GM19025 (cell line): ENCODE data around the gene SEMA4C.
A peak's percentile ranks its signal among the peaks of the same experiment; 100 is the strongest.

ENCODE experiments used
- ATAC-seq: cut with Tn5 transposase; IDR thresholded peaks from one replicate; pipeline ENCODE4 v1.9.1; 2021; ENCODE audit warnings: mild to moderate bottlenecking, low read depth, moderate library complexity; ENCODE audit not compliant: unreplicated experiment

SEMA4C gene

GRCh38 chr2:96883306-96883705, 13.4 kb upstream of the SEMA4C start:
- no peak for ATAC-seq

DNA sequence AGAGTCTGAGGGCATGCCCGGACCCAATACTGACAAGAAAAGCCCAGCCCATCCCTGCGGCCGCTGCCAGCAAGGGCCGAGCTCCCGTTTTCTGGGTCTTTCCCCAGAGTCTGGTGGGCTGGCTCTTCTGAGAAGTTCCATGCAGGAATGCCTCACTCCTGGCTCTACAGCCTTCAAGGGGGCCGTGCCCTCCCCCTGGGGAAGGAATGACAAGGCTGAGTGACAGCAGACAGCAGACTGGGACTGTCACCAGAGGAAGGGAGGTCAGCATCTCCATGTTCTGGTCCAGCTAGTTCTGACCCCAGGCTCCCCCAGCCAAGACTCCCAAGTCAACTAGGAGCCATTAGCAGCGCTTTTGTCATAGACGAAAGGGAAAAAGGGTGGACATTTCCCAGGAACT, 13.0 kb upstream of the SEMA4C start:
- no peak for ATAC-seq

DNA sequence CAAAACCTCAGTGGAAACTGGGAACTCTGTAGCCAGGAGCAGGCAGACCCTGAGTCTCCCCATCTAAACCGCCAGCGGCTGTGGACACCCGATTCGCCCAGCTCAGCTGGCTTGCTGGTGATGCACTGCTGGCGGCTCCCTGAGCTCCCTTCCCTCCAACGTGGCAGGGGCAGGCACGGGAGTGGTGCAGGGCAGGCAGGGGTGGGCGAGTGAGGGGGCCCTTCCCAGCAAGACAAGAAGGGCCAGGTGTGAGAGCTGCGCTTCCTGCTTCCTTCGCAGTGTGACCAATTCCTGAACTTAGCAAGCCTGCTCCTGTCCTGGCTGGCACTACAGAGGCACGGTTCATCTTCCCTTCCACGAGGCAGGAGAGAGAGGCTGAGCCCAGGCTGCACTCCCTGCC, 12.3 kb upstream of the SEMA4C start:
- ATAC-seq: no peak

GRCh38 chr2:96881349-96882195, 11.7 kb upstream of the SEMA4C start:
- no peak for ATAC-seq

DNA sequence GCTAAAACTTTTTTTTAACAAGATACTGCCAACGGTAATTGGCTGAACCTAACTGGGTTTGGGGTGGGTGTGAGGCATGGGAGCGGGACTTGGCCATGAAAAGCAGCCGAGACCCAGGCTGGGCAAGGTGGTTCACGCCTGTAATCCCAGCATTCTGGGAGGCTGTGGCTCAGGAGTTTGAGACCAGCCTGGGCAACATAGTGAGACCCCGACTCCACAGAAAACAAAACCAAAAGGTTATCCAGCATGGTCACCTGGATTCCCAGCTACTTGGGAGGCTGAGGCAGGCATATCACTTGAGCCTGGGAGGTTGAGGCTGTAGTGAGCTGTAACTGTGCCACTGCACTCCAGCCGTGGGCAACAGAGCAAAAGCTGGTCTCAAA, 11.0 kb upstream of the SEMA4C start:
- ATAC-seq: no peak

DNA sequence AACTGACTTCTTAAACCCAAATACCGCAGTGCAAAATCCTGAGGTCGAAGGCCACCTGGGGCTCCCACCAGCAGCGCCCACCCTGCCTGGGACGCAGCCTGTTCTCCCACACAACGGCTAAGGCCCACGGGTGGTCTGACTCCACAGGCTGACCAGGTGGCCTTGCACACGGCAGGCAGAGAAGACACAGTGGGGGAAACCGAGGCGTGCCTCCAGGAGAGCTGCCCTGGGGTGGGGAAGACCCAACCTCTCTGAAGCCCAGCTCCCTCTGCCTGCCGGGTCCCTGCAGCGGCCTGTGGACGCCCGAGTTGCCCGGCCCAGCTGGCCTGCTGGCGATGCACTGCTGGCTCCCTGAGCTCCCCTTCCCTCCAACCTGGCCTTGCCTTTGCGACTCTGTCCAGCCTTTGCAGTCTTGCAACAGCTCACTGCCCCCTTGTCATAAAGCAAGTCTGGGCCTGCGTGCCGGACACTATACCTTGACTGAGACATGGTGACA, 9.7 kb upstream of the SEMA4C start:
- no peak for ATAC-seq

- no peak for ATAC-seq
Observed at GRCh38 chr2:96878796-96879544, 9.1 kb upstream of the SEMA4C start.

- ATAC-seq: no peak
Observed at GRCh38 chr2:96878171-96878570, 8.3 kb upstream of the SEMA4C start.

- no peak for ATAC-seq
Observed at GRCh38 chr2:96877631-96878092, 7.8 kb upstream of the SEMA4C start.

DNA sequence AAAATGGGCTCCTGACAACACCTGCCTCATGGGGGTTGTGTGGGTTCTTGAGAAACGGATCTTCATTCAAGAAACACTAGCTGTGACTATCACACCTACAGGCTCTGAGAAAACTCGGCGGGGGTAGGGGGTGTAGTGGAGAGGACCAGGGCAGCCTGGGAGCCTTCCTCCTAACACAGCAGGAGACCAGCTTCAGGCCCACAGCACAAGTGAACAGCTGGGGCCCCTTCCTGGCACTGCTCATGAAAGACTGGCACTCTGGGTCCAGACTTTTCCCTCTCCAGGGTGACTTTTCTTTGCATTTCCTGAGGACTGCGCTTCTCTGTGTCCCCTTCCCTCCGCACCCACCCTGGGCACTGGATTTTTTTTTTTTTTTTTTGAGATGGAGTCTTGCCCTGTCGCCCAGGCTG, 7.2 kb upstream of the SEMA4C start:
- ATAC-seq: no peak

DNA sequence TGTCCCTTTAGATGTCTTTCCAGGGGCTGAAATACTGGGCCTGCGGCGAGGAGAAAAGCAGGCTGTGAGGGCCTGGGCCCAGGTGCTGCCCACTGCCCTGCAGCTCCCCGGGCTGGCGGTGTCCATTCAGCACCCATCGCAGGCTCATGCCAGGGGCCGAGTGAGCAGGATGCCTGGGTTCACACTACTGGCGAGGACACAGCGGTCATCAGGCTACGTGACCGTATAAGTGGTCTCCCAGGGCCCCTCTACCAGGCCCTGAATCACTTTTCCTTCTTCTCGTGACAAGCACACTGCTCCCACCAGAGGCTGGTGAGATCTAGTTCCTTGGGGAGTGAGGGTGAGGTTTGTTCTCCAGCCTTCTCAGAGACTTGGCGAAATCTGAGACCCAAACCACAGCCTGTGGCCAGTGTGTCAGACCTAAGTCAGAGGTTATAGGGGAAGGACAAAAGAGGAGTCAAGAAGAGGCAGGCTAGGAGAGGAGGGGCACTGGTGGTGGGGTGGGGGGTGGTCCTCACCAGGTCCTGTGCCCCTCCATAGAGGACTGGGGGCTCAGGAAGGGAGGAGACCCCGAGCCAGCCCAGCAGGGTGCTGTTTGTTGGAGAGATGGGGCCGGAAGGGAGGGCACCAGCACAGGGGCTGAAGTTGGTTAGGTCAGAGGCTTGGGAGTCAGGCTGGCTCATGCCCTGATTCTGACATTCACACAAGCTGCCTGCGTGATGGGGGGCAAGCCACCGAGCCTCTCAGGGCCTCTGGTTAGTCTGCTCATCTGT, 6.6 kb upstream of the SEMA4C start:
- ATAC-seq: no peak

DNA sequence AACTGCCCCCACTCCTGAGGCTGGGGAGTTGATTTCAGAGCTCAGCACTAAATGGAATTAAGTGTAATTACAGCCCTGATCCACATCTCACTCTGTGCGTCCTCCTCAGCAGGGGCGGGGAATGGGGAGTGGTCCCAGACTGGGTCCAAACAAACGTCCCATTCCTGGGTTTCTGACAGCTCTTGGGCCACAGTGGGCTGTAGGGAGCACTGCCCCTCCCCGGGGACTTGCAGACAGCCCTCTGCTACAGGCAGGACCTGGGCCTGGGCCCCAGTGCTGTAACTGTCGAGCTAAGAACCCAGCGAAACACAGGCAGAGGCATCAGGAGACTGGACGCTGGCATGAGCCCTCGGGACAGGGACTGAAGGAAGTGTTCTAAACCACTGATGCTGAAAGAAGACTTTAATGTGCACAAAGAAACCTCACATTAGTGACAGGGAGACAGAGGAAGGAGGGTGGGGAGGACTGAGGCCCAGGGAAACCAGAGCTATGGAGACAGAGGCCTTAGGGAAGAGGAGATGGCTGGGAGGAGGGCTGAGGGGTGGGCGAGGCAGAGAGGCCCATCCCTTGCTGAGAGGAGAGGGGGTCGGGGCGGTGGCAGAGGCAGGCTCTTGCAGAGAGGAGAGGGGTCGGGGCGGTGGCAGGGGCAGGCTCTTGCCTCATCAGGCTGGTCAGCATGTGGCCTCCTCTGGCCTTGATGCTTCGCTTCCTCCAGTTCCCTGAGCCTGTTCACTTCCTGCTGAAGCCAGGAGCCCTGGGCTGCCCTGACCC, 5.8 kb upstream of the SEMA4C start:
- ATAC-seq: no peak

DNA sequence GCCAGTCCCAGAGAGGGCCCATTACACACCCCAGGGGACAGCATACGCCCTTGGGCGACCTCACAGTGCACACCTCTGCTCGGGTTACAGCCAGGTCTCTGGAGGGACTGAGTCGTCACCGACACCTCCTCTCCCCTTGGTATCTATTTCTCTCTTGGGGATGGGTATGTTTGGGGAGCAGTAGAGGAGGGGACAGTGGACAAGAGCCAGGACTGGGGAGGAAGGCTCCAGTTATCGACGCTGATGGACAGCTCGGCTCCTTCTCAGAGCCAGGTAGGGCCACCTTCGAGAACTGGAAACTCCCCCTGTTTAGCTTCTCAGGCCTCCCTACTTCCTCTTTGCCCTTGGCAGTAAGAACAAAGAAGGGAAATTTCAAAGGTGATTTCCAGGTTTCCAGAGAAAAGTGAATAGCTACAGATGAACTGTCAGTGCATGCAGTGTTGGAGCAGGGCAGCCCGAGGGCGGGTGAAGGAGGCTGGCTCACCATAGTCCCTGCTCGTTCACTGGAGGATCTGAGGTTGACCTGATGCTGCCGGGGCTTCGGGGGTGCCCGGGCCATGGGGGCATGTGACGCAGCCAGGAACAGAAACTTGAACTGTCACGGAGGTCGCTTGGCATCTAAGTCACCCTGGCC, 4.4 kb upstream of the SEMA4C start:
- peak; percentile 64 for ATAC-seq

DNA sequence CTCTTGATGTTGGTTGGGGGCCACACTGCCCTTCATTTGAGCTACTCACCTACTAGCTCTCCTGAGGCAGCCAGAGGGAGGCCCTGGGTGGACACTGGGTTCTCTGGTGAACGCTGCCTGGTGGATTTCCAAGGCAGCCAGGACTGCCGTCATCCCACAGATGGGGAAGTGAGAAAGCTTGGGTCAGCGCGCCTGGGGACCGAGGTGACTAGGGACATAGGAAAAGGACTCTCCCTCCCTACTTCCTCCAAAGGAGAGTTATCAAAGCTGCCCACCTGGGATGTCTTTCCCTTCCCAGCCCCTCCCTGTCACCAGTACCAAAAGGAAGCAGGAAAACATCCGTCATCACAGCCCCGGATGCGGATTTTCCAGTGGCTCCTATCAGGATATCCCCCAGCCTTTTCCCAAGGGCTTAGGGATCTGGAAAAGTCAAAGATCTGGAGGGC, 3.8 kb upstream of the SEMA4C start:
- ATAC-seq: no peak

GRCh38 chr2:96872591-96873349, 2.9 kb upstream of the SEMA4C start:
- no peak for ATAC-seq

DNA sequence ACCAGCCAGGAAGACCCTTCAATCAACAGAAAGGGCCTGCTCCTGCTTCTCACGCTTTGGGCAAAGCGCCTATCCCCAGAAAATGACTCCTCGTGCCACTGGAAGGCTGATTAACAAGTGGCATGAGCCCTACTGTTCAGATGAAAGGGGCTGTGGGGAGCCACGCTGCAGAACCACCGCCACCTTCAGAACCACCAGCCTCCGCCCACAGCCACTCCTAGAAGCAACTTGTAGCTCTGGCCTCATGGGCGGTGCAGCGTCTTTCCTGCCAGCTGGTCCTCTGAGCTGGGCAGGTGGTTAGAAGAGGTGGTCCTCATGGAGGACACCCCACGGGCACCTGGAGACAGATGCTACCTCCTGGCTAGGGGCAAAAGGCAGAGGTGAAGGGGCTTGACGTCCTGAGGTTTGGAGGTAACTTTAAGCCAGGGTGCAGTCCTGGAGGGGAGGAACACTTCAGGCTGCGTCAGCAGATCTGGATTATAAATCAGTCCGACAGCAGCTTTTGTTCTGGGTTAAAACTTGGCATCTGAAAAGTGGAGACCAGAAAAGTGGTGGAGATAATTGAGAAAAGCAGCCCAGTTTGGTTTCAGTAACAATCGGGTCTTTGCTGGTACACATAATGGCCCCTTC, 861 bp upstream of the SEMA4C start:
- ATAC-seq: no peak

GRCh38 chr2:96869281-96869821, 529 bp downstream of the SEMA4C start:
- peak; percentile 12 for ATAC-seq
